ENCODE data around the gene SLC30A1. TPM values are rescaled to one million over a fixed set of nuclear protein-coding genes. Genes with fewer than 3 reads are reported as not detected.

SLC30A1 gene
- total RNA-seq, 1 donor from 2014 or later: 19.2 TPM

DNA sequence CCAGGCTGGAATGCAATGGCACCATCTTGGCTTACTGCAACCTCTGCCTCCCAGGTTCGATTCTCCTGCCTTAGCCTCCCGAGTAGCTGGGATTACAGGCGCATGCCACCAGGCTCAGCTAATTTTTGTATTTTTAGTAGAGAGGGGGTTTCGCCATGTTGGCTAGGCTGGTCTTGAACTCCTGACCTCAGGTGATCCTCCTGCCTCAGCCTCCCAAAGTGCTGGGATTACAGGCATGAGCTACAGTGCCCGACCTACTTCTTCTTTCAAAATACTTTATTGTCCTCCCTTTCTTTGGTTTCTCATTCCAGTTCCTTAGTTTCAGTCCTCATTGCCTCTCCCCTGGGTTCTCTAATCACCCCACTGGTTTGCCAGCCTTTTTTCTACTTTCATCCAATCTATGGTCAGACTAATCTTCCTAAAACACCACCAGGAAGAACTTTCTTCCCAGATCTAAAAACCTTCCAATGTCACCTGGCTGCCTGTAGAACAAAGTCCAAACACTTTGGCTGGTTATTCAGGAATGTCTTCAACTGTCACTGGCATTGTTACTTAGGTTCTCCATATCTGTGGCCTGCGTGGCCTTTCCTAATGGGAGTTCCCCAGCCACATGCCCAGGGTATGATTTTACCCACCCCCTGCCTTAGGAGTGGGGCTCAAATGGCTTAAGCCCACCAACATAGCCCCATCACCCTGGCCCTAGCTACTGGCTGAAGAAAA is 29.0 kb upstream of the SLC30A1 start:
- Histone ChIP-seq H3K9me3 (no peaks in the 10 kb centered on the region), H3K27me3 (no peaks in the 10 kb centered on the region), H3K36me3 (no peaks in the 10 kb centered on the region), H3K4me1 (peaks cover 10% of the 10 kb centered on the region), H3K27ac (no peak overlapping the region), H3K4me3 (no peak overlapping the region)
- no peak for DNase-seq (ENCODE audit: extremely low spot score in 2 of 2)
- TF ChIP-seq, protein P1, sequence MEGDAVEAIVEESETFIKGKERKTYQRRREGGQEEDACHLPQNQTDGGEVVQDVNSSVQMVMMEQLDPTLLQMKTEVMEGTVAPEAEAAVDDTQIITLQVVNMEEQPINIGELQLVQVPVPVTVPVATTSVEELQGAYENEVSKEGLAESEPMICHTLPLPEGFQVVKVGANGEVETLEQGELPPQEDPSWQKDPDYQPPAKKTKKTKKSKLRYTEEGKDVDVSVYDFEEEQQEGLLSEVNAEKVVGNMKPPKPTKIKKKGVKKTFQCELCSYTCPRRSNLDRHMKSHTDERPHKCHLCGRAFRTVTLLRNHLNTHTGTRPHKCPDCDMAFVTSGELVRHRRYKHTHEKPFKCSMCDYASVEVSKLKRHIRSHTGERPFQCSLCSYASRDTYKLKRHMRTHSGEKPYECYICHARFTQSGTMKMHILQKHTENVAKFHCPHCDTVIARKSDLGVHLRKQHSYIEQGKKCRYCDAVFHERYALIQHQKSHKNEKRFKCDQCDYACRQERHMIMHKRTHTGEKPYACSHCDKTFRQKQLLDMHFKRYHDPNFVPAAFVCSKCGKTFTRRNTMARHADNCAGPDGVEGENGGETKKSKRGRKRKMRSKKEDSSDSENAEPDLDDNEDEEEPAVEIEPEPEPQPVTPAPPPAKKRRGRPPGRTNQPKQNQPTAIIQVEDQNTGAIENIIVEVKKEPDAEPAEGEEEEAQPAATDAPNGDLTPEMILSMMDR (IDR thresholded peaks at IDR 0.05): no peak
- TF ChIP-seq POLR2AphosphoS5 (IDR thresholded peaks at IDR 0.05; ENCODE audit: insufficient read depth in 1 of 2, low read depth in 1 of 2) (no peak), POLR2A (IDR thresholded peaks at IDR 0.05) (no peak)
- intact Hi-C loops (cut with DNase I): no loop called here

DNA sequence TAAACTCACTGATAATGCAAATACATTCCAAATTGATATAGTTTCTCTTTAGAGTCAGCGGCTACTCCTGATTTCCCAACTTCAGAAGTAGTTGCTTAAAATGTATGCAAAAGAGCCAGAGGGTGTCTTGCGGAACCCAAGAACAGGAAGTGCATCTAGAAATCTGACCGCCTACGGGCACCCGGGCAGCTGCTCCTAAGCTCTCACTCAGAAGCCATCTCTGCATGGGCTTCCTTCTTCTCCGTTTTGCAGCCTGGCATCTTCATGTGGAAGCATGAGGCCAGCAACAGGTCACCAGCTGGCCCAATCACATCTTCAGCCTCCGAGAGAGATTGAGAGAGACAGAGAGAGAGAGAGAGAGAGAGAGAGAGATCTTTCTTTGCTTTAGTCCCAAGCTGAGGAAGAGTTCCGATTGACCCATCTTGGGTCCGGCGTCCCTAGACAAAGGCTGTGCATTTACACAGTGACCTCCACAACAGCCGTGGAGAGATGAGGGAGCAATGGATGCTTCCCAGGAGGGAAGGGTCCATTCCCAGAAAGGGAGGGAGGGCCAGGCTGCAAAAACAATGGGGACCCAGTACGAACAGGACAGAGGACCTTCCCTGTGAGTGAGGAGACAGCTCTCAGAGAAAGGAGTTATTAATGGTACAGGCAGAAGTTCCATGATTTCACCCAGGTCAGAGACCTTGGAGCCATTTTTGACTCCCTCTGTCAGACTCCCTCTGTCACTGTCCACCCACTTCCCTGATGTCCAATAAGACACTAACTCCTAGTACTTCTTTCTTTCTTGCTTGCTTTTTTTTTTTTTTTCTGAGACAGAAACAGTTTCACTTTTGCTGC is 28.2 kb upstream of the SLC30A1 start:
- Histone ChIP-seq H3K4me1 (peaks cover 10% of the 10 kb centered on the region), H3K9me3 (no peaks in the 10 kb centered on the region), H3K4me3 (no peak overlapping the region), H3K27ac (no peak overlapping the region), H3K27me3 (no peaks in the 10 kb centered on the region), H3K36me3 (no peaks in the 10 kb centered on the region)
- TF ChIP-seq POLR2AphosphoS5 (IDR thresholded peaks at IDR 0.05; ENCODE audit: insufficient read depth in 1 of 2, low read depth in 1 of 2): no peak
- TF ChIP-seq, protein P1 (IDR thresholded peaks at IDR 0.05): no peak
- TF ChIP-seq POLR2A (IDR thresholded peaks at IDR 0.05): no peak
- intact Hi-C loops (cut with DNase I): no loop called here
- DNase-seq (ENCODE audit: extremely low spot score in 2 of 2): no peak

GRCh38 chr1:211606332-211606913 is 27.5 kb upstream of the SLC30A1 start:
- H3K36me3 ChIP-seq: no peaks in the 10 kb centered on the region
- H3K4me1 ChIP-seq: peaks cover 8% of the 10 kb centered on the region
- H3K27me3 ChIP-seq: no peaks in the 10 kb centered on the region
- no peak overlapping the region for H3K4me3 ChIP-seq
- no peak for TF ChIP-seq POLR2AphosphoS5 (IDR thresholded peaks at IDR 0.05; ENCODE audit: insufficient read depth in 1 of 2, low read depth in 1 of 2)
- no peak for TF ChIP-seq POLR2A (IDR thresholded peaks at IDR 0.05)
- TF ChIP-seq, protein P1 (IDR thresholded peaks at IDR 0.05): no peak
- no peak overlapping the region for H3K27ac ChIP-seq
- H3K9me3 ChIP-seq: no peaks in the 10 kb centered on the region
- no peak for DNase-seq (ENCODE audit: extremely low spot score in 2 of 2)
- intact Hi-C loops (cut with DNase I): no loop called here

DNA sequence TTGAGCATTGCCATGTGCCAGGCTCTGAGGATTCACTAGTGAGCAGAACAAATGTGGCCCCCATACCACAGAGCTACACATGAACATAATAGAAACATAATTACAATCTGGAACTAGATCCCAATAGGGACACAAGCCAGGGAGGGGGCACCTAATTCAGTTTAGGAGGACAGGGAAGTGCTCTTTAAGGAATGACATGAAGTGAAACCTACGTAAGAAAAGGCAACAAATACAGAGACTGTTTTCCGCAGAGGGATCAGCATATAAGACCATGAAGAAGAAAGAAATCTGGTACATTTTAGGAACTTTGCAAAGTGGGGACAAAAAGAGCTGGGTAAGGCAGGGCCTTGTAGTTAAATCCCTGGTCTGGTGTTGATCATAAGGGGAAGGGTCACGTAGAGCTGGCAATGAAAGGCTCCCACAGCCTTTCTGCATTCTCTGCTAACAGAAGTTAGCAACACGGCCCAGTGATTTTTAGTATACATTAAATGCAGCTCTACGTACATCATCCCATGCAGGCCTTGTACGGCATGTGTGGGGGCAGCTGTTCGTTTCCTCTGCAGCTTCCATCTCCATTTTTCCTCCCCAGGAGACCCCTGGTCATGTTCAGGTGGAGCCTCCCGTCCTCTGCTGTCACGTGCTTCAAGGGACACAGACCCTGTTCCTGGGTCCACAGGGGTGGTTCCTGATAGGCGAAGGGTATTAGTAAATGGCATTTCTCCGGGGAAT is 26.8 kb upstream of the SLC30A1 start:
- no peak for DNase-seq (ENCODE audit: extremely low spot score in 2 of 2)
- Histone ChIP-seq H3K27ac (no peak overlapping the region), H3K36me3 (no peaks in the 10 kb centered on the region), H3K9me3 (no peaks in the 10 kb centered on the region), H3K4me3 (no peak overlapping the region), H3K27me3 (no peaks in the 10 kb centered on the region), H3K4me1 (peaks cover 1% of the 10 kb centered on the region)
- no peak for TF ChIP-seq POLR2A (IDR thresholded peaks at IDR 0.05)
- TF ChIP-seq POLR2AphosphoS5 (IDR thresholded peaks at IDR 0.05; ENCODE audit: insufficient read depth in 1 of 2, low read depth in 1 of 2): no peak
- TF ChIP-seq, protein P1 (IDR thresholded peaks at IDR 0.05): no peak
- intact Hi-C loops (cut with DNase I): no loop called here
